NCI-H82 (cell line): Measurements from ENCODE around the gene MORN1.

Experiments
- DNase-seq: peaks from one replicate; lab custom pipeline; 2025; lab: John Stamatoyannopoulos, UW

MORN1 gene

DNA sequence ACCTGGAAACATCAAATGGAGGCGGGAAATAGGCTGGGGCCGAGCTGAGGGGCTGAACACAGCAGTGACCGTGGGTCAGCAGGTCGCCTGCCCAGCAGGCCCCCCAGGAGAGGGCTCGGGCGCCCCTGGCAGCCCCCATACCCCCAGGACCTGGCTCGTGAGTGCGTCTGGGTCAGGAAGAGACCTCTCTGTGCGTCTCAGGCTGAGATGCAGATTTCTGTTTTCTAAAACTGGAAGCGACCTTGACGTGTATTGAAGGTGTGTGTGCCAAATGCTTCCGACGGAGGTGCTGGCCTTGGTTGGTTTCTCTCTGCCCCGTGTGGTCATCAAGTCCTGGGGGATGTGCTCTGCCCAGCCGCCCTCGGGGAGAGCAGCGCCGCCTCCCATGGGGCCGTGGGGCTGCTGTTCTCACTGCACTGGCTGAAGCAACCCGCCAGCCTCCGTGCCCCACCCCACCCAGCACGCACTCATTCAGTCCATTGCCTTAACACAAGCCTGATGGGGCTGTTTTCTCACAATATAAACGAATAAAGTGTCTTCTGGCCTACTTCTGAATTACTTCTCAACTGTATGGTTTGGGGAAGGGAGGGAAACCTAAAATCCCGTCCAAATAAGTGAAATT is 13.6 kb upstream of the MORN1 start:
- DNase-seq: no peak

GRCh38 chr1:2404142-2404889 is 13.0 kb upstream of the MORN1 start:
- DNase-seq: no peak

- DNase-seq: no peak
These were observed 11.9 kb upstream of the MORN1 start for GRCh38 chr1:2403273-2403672.

DNA sequence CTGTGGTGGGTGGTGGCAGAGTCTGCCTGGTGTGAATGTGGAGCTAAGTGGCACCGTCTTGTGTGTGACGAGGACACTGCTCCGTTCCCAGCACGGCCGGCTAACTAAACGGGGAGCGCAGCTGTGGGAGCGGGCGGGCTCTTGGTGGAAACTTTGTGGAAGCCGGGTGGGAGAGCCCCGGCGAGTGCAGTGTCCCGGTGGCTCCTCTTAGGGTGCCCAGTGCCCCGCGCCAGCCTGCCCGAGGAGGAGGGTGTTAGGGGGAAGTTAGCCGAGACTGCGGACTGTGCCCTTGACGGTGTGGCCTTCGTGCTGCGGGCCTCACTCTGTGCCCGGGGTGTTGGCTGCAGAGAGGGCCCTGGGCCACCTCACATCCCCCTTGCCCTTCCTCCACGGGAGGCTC is 11.1 kb upstream of the MORN1 start:
- DNase-seq: no peak

DNA sequence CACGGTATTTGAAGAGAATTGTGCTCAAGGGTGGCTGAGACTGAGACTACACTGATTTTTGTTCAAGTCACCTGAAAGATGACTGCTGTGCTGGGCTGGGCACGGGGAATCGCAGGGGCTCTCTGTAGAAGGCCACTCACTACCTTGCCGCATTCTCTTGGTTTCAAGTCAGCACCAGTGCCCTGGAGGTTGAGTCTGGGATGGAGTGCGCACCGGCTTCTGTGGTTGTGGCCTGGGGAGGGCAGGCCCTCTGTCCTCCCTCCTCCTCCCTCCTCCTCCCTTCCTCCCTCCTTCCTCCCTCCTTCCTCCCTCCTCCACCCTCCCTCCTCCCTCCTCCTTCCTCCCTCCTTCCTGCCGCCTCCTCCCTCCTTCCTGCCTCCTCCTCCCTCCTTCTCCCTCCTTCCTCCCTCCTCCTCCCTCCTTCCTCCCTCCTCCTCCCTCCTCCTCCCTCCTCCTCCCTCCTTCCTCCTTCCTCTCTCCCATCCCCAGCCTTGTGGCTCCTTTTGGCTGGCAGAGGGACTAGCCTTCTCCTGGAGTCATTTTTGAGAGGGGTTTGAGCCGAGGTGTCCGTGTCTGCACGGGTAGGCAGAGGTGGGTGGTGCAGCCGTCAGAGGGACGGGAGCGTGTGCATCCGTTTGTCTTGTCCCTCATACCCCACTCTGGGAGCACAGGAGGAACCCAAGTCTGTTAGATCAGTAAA is 9.7 kb upstream of the MORN1 start:
- no peak for DNase-seq

DNA sequence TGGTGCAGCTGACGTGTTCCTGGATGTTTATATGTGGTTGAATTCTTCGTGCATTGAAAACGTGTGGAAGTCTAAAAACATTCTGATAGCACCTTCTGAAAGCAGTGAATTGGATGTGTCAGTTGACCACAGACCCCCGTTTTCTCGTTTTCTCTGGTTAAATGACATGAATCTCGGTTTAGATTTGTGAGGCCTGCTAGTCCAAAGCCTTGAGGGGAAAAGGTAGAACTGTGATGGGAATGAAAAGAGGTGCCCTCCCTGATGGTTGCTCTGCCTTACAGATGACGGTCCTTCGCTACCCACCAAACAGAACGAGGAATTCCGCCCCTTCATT is 9.2 kb upstream of the MORN1 start:
- DNase-seq: no peak

GRCh38 chr1:2399890-2400575 is 8.7 kb upstream of the MORN1 start:
- DNase-seq: no peak

GRCh38 chr1:2398871-2399270 is 7.5 kb upstream of the MORN1 start:
- no peak for DNase-seq

DNA sequence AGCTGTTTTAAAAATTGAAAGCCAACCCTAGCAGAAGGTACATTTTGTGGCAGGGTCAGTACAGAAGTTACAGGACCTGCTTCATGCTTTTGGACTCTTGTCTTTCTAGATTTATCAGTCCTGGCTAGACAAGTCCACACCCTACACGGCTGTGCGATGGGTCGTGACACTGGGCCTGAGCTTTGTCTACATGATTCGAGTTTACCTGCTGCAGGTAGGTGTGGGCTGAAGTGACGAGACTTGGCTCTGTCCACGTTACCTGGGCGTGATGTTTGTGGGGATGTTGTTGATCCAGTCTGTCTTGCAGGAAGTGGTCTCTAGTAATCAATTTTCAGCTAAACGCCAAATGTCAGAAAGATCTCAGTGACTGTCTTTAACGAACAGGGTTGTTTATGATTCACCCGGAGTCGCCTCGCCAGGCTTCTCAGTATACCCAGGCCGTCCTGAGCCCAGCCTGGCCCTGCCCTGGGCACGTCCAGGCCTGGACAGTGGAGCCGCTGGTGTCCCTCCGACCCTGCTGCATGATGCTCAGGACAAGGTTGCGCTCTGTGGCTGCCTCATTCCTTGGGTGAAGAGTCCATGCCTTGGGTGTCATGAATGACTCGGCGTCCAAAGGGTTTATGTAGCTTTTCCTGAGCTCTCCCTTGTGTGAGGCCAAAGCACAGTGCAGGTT is 5.8 kb upstream of the MORN1 start:
- no peak for DNase-seq

- no peak for DNase-seq
These were observed 5.1 kb upstream of the MORN1 start for GRCh38 chr1:2396476-2396875.

DNA sequence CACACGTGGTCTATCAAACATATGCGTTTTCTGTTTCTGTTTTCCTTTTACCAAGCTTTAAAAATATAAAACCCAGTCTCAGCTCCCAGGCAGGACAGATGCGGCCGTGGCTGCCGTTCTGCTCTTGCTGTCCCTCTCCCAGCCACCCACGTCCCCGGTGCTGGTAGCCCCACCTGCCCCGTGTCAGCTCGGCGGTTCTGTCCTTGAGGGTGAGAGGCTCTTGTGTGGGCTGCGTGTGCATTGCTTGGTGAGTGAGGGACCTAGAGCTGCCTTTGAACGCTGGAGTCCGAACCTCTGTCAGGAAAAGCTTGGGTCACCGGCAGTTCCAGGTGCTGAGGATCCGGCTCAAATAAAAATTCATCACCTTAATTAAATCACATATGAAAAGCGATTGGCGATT is 4.7 kb upstream of the MORN1 start:
- no peak for DNase-seq

GRCh38 chr1:2395245-2395644 is 3.9 kb upstream of the MORN1 start:
- DNase-seq: no peak

GRCh38 chr1:2394761-2395160 is 3.4 kb upstream of the MORN1 start:
- no peak for DNase-seq

- DNase-seq: no peak
These were observed 2.9 kb upstream of the MORN1 start for GRCh38 chr1:2394220-2394619.

- no peak for DNase-seq
These were observed 2.1 kb upstream of the MORN1 start for GRCh38 chr1:2393471-2393877.

GRCh38 chr1:2392686-2393085 is 1.3 kb upstream of the MORN1 start:
- no peak for DNase-seq

DNA sequence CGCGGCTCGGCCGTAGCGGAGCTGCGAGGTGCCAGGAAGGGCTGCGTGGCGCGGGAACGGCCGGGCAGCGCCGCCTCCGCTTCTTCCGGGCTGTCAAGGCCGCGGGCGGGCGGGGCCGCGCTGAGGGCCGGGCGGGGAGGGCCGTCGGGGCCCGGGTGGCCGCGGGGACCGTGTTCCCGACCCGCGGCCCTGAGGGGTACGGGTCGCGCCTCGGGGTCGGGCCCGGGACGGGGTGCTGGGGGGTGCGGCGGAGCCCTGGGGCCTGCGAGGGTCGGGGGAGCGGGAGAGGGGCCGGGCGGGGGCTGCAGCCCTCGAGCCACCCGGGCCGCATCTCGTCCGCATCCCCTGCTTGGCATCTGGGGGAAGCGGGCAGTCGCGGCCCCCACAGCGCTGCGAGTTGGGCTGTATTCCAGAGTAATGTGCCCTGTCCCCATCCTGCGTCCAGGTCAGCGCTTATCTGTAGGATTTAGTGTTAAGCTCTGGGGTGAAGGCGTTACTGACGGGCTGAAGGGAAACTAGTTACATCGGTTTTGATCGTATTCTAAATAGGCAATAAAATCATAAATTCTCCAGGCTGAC is 666 bp upstream of the MORN1 start:
- no peak for DNase-seq

DNA sequence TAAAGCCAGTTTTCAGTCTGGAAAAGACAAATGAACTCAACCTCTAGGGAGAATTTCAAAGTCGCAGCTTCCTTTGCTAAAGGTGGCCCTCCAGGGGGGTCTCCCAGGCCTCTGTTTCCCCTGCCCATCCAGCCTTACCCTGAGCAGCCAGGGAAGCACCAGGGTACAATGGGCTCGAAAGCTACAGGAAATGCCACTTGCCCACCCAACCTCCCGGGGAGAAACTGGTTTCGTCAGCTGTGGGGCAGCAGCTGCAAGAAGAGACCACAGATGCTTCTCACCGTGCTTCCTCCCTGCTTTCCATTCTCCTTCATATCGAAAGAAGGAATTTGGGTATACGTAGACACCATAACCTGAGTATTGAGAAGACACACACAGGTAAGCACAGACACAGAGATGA is 1.7 kb downstream of the MORN1 start:
- no peak for DNase-seq

GRCh38 chr1:2388004-2388913 is 3.1 kb downstream of the MORN1 start:
- DNase-seq: no peak

GRCh38 chr1:2386636-2387611 is 4.4 kb downstream of the MORN1 start:
- DNase-seq: no peak
